ENCODE results near the gene LNPEP. TPM values are rescaled to one million over a fixed set of nuclear protein-coding genes. Genes with fewer than 3 reads are reported as not detected.

Gene LNPEP
- total RNA-seq, 3 donors from 2014 or later: 20.3 to 22.9 (median 20.6) TPM

- ATAC-seq: no peak
- H3K9me3 Mint-ChIP-seq: peaks cover 5% of the 10 kb centered on the region
- no peak for DNase-seq
- H3K36me3 Mint-ChIP-seq (ENCODE audit: insufficient read depth): peaks cover 2% of the 10 kb centered on the region
- H3K27me3 Mint-ChIP-seq (ENCODE audit: low read depth): peaks cover 3% of the 10 kb centered on the region
- no peaks in the 10 kb centered on the region for H3K4me1 Mint-ChIP-seq (ENCODE audit: low read depth)
- H3K4me3 Mint-ChIP-seq: no peak overlapping the region
Measured at GRCh38 chr5:97056263-97056662, 120.4 kb downstream of the LNPEP start.

GRCh38 chr5:97062046-97062445 lies 126.2 kb downstream of the LNPEP start:
- Mint-ChIP-seq H3K27me3 (ENCODE audit: low read depth) (no peaks in the 10 kb centered on the region), H3K9me3 (peaks cover 5% of the 10 kb centered on the region), H3K4me1 (ENCODE audit: low read depth) (no peaks in the 10 kb centered on the region), H3K36me3 (ENCODE audit: insufficient read depth) (peaks cover 2% of the 10 kb centered on the region), H3K4me3 (no peak overlapping the region)
- DNase-seq: no peak
- no peak for ATAC-seq

- DNase-seq (no peak), ATAC-seq (no peak)
- Mint-ChIP-seq H3K4me3 (no peak overlapping the region), H3K36me3 (ENCODE audit: insufficient read depth) (peaks cover 2% of the 10 kb centered on the region), H3K9me3 (peaks cover 5% of the 10 kb centered on the region), H3K27me3 (ENCODE audit: low read depth) (no peaks in the 10 kb centered on the region), H3K4me1 (ENCODE audit: low read depth) (no peaks in the 10 kb centered on the region)
Measured at GRCh38 chr5:97063251-97063650, 127.4 kb downstream of the LNPEP start.

GRCh38 chr5:97065475-97065874 lies 129.6 kb downstream of the LNPEP start:
- Mint-ChIP-seq H3K4me3 (no peak overlapping the region), H3K4me1 (ENCODE audit: low read depth) (peaks cover 1% of the 10 kb centered on the region), H3K36me3 (ENCODE audit: insufficient read depth) (no peaks in the 10 kb centered on the region), H3K9me3 (no peaks in the 10 kb centered on the region), H3K27me3 (ENCODE audit: low read depth) (no peaks in the 10 kb centered on the region)
- ATAC-seq (no peak), DNase-seq (no peak)

- Mint-ChIP-seq H3K9me3 (no peaks in the 10 kb centered on the region), H3K4me1 (ENCODE audit: low read depth) (peaks cover 1% of the 10 kb centered on the region), H3K27me3 (ENCODE audit: low read depth) (no peaks in the 10 kb centered on the region), H3K36me3 (ENCODE audit: insufficient read depth) (no peaks in the 10 kb centered on the region), H3K4me3 (no peak overlapping the region)
- no peak for ATAC-seq
- DNase-seq: no peak
Measured at GRCh38 chr5:97067296-97067850, 131.5 kb downstream of the LNPEP start.

GRCh38 chr5:97070234-97070633 lies 134.4 kb downstream of the LNPEP start:
- peaks cover 1% of the 10 kb centered on the region for H3K4me1 Mint-ChIP-seq (ENCODE audit: low read depth)
- no peaks in the 10 kb centered on the region for H3K27me3 Mint-ChIP-seq (ENCODE audit: low read depth)
- H3K4me3 Mint-ChIP-seq: no peak overlapping the region
- DNase-seq: no peak
- no peaks in the 10 kb centered on the region for H3K36me3 Mint-ChIP-seq (ENCODE audit: insufficient read depth)
- no peak for ATAC-seq
- no peaks in the 10 kb centered on the region for H3K9me3 Mint-ChIP-seq

GRCh38 chr5:97071101-97071500 lies 135.2 kb downstream of the LNPEP start:
- no peaks in the 10 kb centered on the region for H3K36me3 Mint-ChIP-seq (ENCODE audit: insufficient read depth)
- ATAC-seq (no peak), DNase-seq (no peak)
- H3K27me3 Mint-ChIP-seq (ENCODE audit: low read depth): no peaks in the 10 kb centered on the region
- H3K9me3 Mint-ChIP-seq: no peaks in the 10 kb centered on the region
- H3K4me1 Mint-ChIP-seq (ENCODE audit: low read depth): peaks cover 1% of the 10 kb centered on the region
- no peak overlapping the region for H3K4me3 Mint-ChIP-seq

- no peaks in the 10 kb centered on the region for H3K27me3 Mint-ChIP-seq (ENCODE audit: low read depth)
- H3K4me3 Mint-ChIP-seq: no peak overlapping the region
- no peaks in the 10 kb centered on the region for H3K9me3 Mint-ChIP-seq
- ATAC-seq: no peak
- H3K4me1 Mint-ChIP-seq (ENCODE audit: low read depth): peaks cover 1% of the 10 kb centered on the region
- DNase-seq: no peak
- no peaks in the 10 kb centered on the region for H3K36me3 Mint-ChIP-seq (ENCODE audit: insufficient read depth)
Measured at GRCh38 chr5:97071993-97072392, 136.1 kb downstream of the LNPEP start.

- DNase-seq (no peak), ATAC-seq (no peak)
- peaks cover 1% of the 10 kb centered on the region for H3K4me1 Mint-ChIP-seq (ENCODE audit: low read depth)
- H3K36me3 Mint-ChIP-seq (ENCODE audit: insufficient read depth): no peaks in the 10 kb centered on the region
- H3K9me3 Mint-ChIP-seq: no peaks in the 10 kb centered on the region
- no peak overlapping the region for H3K4me3 Mint-ChIP-seq
- no peaks in the 10 kb centered on the region for H3K27me3 Mint-ChIP-seq (ENCODE audit: low read depth)
Measured at GRCh38 chr5:97072696-97073095, 136.8 kb downstream of the LNPEP start.

GRCh38 chr5:97073420-97073819 lies 137.5 kb downstream of the LNPEP start:
- H3K9me3 Mint-ChIP-seq: no peaks in the 10 kb centered on the region
- H3K36me3 Mint-ChIP-seq (ENCODE audit: insufficient read depth): no peaks in the 10 kb centered on the region
- H3K27me3 Mint-ChIP-seq (ENCODE audit: low read depth): no peaks in the 10 kb centered on the region
- H3K4me1 Mint-ChIP-seq (ENCODE audit: low read depth): peaks cover 1% of the 10 kb centered on the region
- no peak for ATAC-seq
- DNase-seq: no peak
- no peak overlapping the region for H3K4me3 Mint-ChIP-seq

GRCh38 chr5:97074859-97075489 lies 139.1 kb downstream of the LNPEP start:
- ATAC-seq (no peak), DNase-seq (no peak)
- H3K36me3 Mint-ChIP-seq (ENCODE audit: insufficient read depth): no peaks in the 10 kb centered on the region
- no peaks in the 10 kb centered on the region for H3K27me3 Mint-ChIP-seq (ENCODE audit: low read depth)
- no peak overlapping the region for H3K4me3 Mint-ChIP-seq
- no peaks in the 10 kb centered on the region for H3K4me1 Mint-ChIP-seq (ENCODE audit: low read depth)
- no peaks in the 10 kb centered on the region for H3K9me3 Mint-ChIP-seq

- ATAC-seq: no peak
- Mint-ChIP-seq H3K27me3 (ENCODE audit: low read depth) (no peaks in the 10 kb centered on the region), H3K4me3 (no peak overlapping the region)
Measured at GRCh38 chr5:97075649-97076048, 139.8 kb downstream of the LNPEP start.

GRCh38 chr5:97076098-97076497 lies 140.2 kb downstream of the LNPEP start:
- no peak overlapping the region for H3K4me3 Mint-ChIP-seq
- no peaks in the 10 kb centered on the region for H3K36me3 Mint-ChIP-seq (ENCODE audit: insufficient read depth)
- no peak for ATAC-seq
- H3K4me1 Mint-ChIP-seq (ENCODE audit: low read depth): no peaks in the 10 kb centered on the region
- no peaks in the 10 kb centered on the region for H3K9me3 Mint-ChIP-seq
- no peak for DNase-seq
- H3K27me3 Mint-ChIP-seq (ENCODE audit: low read depth): no peaks in the 10 kb centered on the region

More at GRCh38 chr5:97075649-97076048, 139.8 kb downstream of the LNPEP start:
- no peaks in the 10 kb centered on the region for H3K4me1 Mint-ChIP-seq (ENCODE audit: low read depth)
- H3K9me3 Mint-ChIP-seq: no peaks in the 10 kb centered on the region
- H3K36me3 Mint-ChIP-seq (ENCODE audit: insufficient read depth): no peaks in the 10 kb centered on the region
- no peak for DNase-seq

- Mint-ChIP-seq H3K27me3 (ENCODE audit: low read depth) (no peaks in the 10 kb centered on the region), H3K4me3 (no peak overlapping the region), H3K36me3 (ENCODE audit: insufficient read depth) (no peaks in the 10 kb centered on the region), H3K9me3 (no peaks in the 10 kb centered on the region), H3K4me1 (ENCODE audit: low read depth) (peaks cover 6% of the 10 kb centered on the region)
- no peak for DNase-seq
- no peak for ATAC-seq
Measured at GRCh38 chr5:97077246-97077645, 141.4 kb downstream of the LNPEP start.

- no peaks in the 10 kb centered on the region for H3K9me3 Mint-ChIP-seq
- ATAC-seq: no peak
- H3K36me3 Mint-ChIP-seq (ENCODE audit: insufficient read depth): no peaks in the 10 kb centered on the region
Measured at GRCh38 chr5:97078958-97079743, 143.3 kb downstream of the LNPEP start.

More at GRCh38 chr5:97078958-97079743, 143.3 kb downstream of the LNPEP start:
- Mint-ChIP-seq H3K27me3 (ENCODE audit: low read depth) (no peaks in the 10 kb centered on the region), H3K4me3 (no peak overlapping the region), H3K4me1 (ENCODE audit: low read depth) (peaks cover 7% of the 10 kb centered on the region)
- DNase-seq: no peak
